ENCODE data around the gene PLEKHM3.

- TF ChIP-seq, protein P1, sequence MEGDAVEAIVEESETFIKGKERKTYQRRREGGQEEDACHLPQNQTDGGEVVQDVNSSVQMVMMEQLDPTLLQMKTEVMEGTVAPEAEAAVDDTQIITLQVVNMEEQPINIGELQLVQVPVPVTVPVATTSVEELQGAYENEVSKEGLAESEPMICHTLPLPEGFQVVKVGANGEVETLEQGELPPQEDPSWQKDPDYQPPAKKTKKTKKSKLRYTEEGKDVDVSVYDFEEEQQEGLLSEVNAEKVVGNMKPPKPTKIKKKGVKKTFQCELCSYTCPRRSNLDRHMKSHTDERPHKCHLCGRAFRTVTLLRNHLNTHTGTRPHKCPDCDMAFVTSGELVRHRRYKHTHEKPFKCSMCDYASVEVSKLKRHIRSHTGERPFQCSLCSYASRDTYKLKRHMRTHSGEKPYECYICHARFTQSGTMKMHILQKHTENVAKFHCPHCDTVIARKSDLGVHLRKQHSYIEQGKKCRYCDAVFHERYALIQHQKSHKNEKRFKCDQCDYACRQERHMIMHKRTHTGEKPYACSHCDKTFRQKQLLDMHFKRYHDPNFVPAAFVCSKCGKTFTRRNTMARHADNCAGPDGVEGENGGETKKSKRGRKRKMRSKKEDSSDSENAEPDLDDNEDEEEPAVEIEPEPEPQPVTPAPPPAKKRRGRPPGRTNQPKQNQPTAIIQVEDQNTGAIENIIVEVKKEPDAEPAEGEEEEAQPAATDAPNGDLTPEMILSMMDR (IDR thresholded peaks at IDR 0.05 in 4 of 5, conservative IDR thresholded peaks at IDR 0.05 in 1 of 5): no peak
- TF ChIP-seq POLR2A (IDR thresholded peaks at IDR 0.05): no peak
Measured at GRCh38 chr2:207895274-207895860, 130.0 kb downstream of the PLEKHM3 start.

Data from gastrocnemius medialis (tissue), 4 donors.